Natural killer cell (primary cell): Measurements from ENCODE around the gene GSS. TPM values are rescaled to one million over a fixed set of nuclear protein-coding genes. Genes with fewer than 3 reads are reported as not detected.

Experiments used
- ATAC-seq, 3 donors: fragments of 150-1000 bp in 2 of 3; fragments of 200-7000 bp in 1 of 3; cut with Tn5 transposase; 1 replicate in 1 of 3; 2 replicates in 2 of 3; pipeline ENCODE4 v1.10.0; 2021; ENCODE audit warnings: mild to moderate bottlenecking in 2 of 3, moderate library complexity in 2 of 3
- DNase-seq, 2 donors: peaks; one replicate each; pipeline versions ENCODE4 v3.0.0 to v3.0.0-alpha.2; 2013 to 2021; ENCODE audit warnings: mixed read lengths in 1 of 2
- H3K27ac ChIP-seq: one replicate; pipeline ENCODE4 v1.5.1; 2013; ENCODE audit warnings: mild to moderate bottlenecking, low read length
- H3K27me3 ChIP-seq: one replicate; pipeline ENCODE4 v1.6.1; 2013; ENCODE audit warnings: low read length; ENCODE audit not compliant: control insufficient read depth, insufficient read depth
- H3K36me3 ChIP-seq: one replicate; pipeline ENCODE4 v1.6.1; 2013; ENCODE audit warnings: low read length; ENCODE audit not compliant: control insufficient read depth, insufficient read depth
- H3K4me1 ChIP-seq: one replicate; pipeline ENCODE4 v1.6.1; 2013; ENCODE audit warnings: low read length; ENCODE audit not compliant: control insufficient read depth, insufficient read depth
- H3K4me3 ChIP-seq: one replicate; pipeline ENCODE4 v1.5.1; 2013; ENCODE audit warnings: low read length
- H3K9me3 ChIP-seq: one replicate; pipeline ENCODE4 v1.6.1; 2013; ENCODE audit warnings: low read length; ENCODE audit not compliant: control insufficient read depth, insufficient read depth
- H3K27ac Mint-ChIP-seq, 2 donors: one replicate each; pipeline ENCODE4 v1.8.0; 2022; ENCODE audit warnings: mild to moderate bottlenecking in 2 of 2, mixed read lengths in 2 of 2, moderate library complexity in 1 of 2
- H3K27me3 Mint-ChIP-seq, 2 donors: one replicate each; pipeline ENCODE4 v1.8.0; 2022; ENCODE audit warnings: low read depth in 2 of 2, mixed read lengths in 2 of 2
- H3K36me3 Mint-ChIP-seq: one replicate; pipeline ENCODE4 v1.8.0; 2022; ENCODE audit warnings: mixed read lengths
- H3K4me1 Mint-ChIP-seq, 2 donors: one replicate each; pipeline ENCODE4 v1.8.0; 2022; ENCODE audit warnings: mixed read lengths in 2 of 2
- H3K4me3 Mint-ChIP-seq: one replicate; pipeline ENCODE4 v1.8.0; 2022; ENCODE audit warnings: mild to moderate bottlenecking, moderate library complexity, mixed read lengths
- H3K9me3 Mint-ChIP-seq, 2 donors: one replicate each; pipeline ENCODE4 v1.8.0; 2022; ENCODE audit warnings: mixed read lengths in 2 of 2
- WGBS: methylation state at CpG from one replicate; pipeline ENCODE4 v1.1.7; 2013; ENCODE audit warnings: missing lambda C conversion rate; ENCODE audit not compliant: insufficient coverage; 5-methylcytosine and 5-hydroxymethylcytosine counted together
- intact Hi-C: fragments of 100-400 bp; cut with micrococcal nuclease; formaldehyde crosslinking; loops from one replicate; pipeline ENCODE4 v1.14.2; 2022
- total RNA-seq, 4 donors: library from RNA; stranded (reverse); fragments of 120-200 nt in 1 of 4; gene quantifications; one replicate each; pipeline versions ENCODE4 v1.2.3 to v1.2.4, GENCODE V29; 2013 to 2022
- TF ChIP-seq, protein P1 (sequence below): fragments of 200-600 bp; IDR thresholded peaks from one replicate; pipeline ENCODE4 v1.8.0; 2022; ENCODE audit warnings: antibody characterized with exemption

Gene GSS
- total RNA-seq, 3 donors from 2014 or later (not counting 1 experiment from before 2014, with no cell fraction given) = 27.4 to 35.4 (median 30.3) TPM

DNA sequence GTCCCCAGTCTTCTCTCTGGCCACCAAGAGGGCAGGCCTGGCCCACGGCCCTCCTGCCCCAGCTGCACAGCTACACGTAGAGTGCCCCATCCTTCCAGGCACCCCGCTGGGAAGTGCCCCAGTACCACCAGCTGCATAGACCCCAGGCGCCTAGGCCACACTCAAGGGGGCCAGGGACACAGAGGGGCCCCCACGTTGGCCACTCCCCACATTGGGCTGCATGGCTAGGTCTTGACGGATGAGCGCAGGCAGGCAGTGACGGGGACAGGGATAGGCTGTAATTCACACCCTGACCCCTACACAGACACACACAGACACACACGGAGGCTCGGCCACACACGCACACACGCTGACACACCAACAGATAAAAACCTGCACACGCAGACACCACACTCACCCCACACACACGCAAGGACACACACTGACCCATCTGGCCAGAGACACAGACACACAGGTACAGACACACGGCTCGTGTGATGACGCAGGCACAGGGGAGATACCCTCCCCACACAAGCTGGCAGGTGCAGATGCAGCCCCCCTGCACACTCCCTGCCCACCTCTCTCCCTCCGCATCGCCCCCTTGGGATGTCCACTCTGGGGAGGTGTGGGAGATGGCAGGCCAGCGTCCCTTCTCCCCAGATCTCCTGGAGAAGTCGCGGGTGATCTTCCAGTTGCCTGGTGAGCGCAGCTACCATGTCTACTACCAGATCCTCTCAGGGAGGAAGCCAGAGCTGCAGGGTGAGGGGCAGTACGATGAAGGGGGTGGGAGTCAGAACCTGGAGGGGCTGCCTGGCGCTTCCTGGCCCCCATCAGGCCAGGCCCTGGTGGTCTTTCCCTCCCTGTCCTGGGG is 30.1 kb upstream of the GSS start:
- Histone ChIP-seq H3K4me3 (no peak overlapping the region), H3K27ac (no peak overlapping the region), H3K27me3 (no peaks in the 10 kb centered on the region), H3K4me1 (no peaks in the 10 kb centered on the region), H3K9me3 (no peaks in the 10 kb centered on the region), H3K36me3 (no peaks in the 10 kb centered on the region)
- intact Hi-C loops = no loop called here
- no peak for ATAC-seq
- no peak overlapping the region for H3K27ac Mint-ChIP-seq
- 83% methylated on average over 24 of the region's 25 CpGs for WGBS
- no peak for DNase-seq
- H3K4me3 Mint-ChIP-seq = no peak overlapping the region
- peaks cover 10 to 18% of the 10 kb centered on the region in 2 donors for H3K27me3 Mint-ChIP-seq
- TF ChIP-seq, protein P1, sequence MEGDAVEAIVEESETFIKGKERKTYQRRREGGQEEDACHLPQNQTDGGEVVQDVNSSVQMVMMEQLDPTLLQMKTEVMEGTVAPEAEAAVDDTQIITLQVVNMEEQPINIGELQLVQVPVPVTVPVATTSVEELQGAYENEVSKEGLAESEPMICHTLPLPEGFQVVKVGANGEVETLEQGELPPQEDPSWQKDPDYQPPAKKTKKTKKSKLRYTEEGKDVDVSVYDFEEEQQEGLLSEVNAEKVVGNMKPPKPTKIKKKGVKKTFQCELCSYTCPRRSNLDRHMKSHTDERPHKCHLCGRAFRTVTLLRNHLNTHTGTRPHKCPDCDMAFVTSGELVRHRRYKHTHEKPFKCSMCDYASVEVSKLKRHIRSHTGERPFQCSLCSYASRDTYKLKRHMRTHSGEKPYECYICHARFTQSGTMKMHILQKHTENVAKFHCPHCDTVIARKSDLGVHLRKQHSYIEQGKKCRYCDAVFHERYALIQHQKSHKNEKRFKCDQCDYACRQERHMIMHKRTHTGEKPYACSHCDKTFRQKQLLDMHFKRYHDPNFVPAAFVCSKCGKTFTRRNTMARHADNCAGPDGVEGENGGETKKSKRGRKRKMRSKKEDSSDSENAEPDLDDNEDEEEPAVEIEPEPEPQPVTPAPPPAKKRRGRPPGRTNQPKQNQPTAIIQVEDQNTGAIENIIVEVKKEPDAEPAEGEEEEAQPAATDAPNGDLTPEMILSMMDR = no peak
- H3K36me3 Mint-ChIP-seq = no peaks in the 10 kb centered on the region
- H3K9me3 Mint-ChIP-seq = no peaks in the 10 kb centered on the region
- H3K4me1 Mint-ChIP-seq = peaks cover 0 to 4% of the 10 kb centered on the region in 2 donors

DNA sequence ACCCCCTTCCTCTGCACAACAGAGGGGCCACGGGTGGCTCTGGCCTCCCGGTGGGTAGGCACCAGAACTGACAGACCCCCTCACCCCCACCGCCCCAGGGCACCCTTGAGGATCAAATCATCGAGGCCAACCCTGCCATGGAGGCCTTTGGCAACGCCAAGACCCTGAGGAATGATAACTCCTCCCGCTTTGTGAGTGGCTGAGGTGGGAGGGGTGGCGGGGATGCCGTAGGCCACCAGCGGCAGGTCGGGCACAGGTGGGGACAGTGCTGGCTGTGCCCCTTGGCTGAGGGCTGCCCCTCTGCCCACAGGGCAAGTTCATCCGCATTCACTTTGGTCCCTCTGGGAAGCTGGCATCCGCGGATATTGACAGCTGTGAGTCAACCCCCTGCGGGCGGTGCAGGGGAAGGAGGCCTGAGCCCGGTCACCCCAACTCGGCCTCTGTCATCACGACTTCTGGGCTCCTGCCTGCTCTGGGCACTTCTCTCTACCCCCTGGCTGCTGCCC is 29.2 kb upstream of the GSS start:
- H3K36me3 Mint-ChIP-seq = no peaks in the 10 kb centered on the region

DNA sequence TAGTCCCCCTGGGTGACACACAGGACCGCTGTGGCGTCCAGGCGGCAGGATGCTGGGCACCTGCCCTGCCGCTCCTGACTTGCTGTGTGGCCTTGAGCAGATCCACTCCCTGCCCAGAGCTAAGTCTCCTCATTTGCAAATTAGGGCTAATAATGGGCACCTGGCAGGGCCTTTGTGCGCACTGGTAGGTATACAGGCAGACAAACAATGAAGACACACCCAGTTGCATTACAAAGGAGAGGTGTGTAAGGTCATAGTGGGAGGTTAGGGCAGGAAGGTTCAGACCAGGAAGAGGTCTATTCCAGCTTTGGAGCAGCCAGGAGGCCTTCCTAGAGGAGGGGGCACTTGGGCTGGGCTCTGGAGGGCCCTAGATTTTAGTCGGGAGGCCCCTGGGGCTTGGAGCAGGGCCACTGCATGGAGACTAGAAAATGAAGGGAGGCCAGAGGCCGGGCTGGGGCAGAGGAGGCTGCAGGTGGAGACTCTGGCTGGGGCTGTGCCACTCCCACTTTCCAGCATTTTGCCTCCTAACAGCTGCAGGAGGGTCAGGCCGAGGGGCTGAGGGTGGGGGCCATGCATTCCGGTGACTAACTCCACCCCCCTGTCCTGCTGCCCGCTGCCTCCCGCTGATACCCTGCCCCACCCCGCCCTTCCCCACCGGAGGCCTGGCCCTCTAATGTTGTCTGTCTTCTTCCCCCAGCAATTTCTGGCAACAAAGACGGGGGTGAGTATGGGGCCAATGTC is 28.6 kb upstream of the GSS start:
- Mint-ChIP-seq H3K27ac (no peak overlapping the region), H3K9me3 (no peaks in the 10 kb centered on the region), H3K36me3 (no peaks in the 10 kb centered on the region), H3K4me1 (peaks cover 0 to 4% of the 10 kb centered on the region in 2 donors), H3K4me3 (no peak overlapping the region), H3K27me3 (peaks cover 10 to 18% of the 10 kb centered on the region in 2 donors)
- Histone ChIP-seq H3K27ac (no peak overlapping the region), H3K27me3 (no peaks in the 10 kb centered on the region), H3K9me3 (no peaks in the 10 kb centered on the region), H3K36me3 (no peaks in the 10 kb centered on the region), H3K4me3 (no peak overlapping the region), H3K4me1 (no peaks in the 10 kb centered on the region)
- WGBS = 65% methylated on average over 14 of the region's 14 CpGs
- DNase-seq (no peak), ATAC-seq (no peak)
- intact Hi-C loops = no loop called here
- TF ChIP-seq, protein P1 = no peak

More for the DNA sequence above, 29.2 kb upstream of the GSS start:
- intact Hi-C loops = no loop called here
- no peaks in the 10 kb centered on the region for H3K27me3 ChIP-seq
- H3K4me1 Mint-ChIP-seq = peaks cover 0 to 4% of the 10 kb centered on the region in 2 donors
- TF ChIP-seq, protein P1 = no peak
- H3K36me3 ChIP-seq = no peaks in the 10 kb centered on the region
- H3K4me3 Mint-ChIP-seq = no peak overlapping the region
- no peaks in the 10 kb centered on the region for H3K9me3 ChIP-seq
- H3K27ac Mint-ChIP-seq = no peak overlapping the region
- peaks cover 10 to 18% of the 10 kb centered on the region in 2 donors for H3K27me3 Mint-ChIP-seq
- no peaks in the 10 kb centered on the region for H3K4me1 ChIP-seq
- no peak overlapping the region for H3K27ac ChIP-seq
- ATAC-seq (no peak), DNase-seq (no peak)
- H3K4me3 ChIP-seq = no peak overlapping the region
- H3K9me3 Mint-ChIP-seq = no peaks in the 10 kb centered on the region
- WGBS = 79% methylated on average over 18 of the region's 18 CpGs
